ENCODE results near the gene SVIL.
"Not testable (repeated sequence)": the region's sequence is repeated elsewhere in the genome, so short reads cannot be mapped to it uniquely, and the experiment has no call there.

SVIL gene

DNA sequence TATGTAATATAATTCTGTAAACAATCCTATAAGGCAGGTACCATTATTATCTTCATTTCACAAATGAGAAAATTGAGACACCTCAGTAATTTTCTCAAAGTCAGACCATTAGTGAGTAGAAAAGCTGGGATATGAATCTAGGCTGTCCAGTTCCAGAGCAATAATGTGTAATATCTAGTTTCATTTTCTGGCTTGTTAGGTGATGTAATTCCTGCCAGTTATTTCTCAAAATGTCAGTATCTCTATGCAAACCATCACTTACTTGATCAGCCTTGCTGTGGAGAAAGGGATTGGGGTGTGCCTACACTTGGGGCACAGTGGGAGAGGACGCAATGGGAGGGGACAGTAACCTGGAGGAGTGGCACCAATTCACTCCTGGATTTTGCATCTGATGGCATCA, 188.4 kb downstream of the SVIL start:
- DNase-seq, result no peak

DNA sequence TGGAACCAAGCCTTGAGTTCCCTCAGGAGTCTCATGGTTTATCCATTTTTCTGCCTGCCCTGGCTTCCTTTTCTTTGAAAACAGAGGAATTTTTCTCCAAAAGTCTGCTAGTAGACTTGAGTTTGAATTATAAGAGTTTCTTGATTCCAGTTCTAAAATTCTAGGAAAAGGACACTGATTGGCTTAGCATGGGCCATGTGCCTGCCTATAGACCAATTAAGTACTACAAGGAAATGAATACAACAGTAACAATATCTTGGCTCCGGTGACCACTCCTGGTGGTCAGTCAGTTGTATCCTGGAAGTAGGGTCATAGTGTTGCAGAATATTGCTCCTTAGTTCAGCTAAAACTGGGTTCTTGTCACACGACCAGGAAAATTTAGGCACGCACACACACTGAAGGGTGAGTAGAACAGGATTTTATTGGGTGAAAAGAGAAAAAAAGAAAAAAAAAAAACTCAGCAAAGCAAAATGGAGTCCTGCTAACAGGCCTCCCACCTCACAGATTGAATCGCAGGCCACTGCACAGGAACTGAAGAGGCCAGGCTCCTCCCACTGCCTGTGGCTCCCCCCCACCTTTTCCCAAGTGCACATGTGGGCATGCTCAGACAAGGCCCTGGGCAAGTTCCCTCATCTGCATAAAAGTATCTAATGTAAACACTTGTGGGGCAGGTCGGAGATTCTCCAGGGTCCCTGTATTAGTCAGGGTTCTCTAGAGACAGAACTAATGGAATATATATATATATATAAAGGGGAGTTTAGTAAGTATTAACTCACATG, 190.8 kb downstream of the SVIL start:
- no peak for DNase-seq

DNA sequence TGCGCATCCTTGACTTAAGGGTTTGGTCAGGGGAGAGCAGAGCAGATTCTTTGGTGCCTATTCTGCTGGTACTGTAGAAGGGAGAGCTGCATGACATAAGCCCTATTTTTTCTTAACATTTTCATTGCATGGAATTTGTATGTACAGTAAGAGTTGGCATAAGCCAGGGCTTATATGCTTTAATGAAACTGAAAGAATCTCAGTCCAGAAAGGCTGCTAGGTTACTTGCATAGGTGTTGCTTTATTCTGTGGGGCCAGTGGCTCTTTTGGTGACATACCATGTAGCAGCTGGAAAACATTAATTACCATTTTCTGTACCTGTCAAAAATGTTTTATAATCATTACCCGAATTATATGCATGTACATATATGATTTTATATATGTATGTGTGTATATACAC, 193.8 kb downstream of the SVIL start:
- no peak for DNase-seq

DNA sequence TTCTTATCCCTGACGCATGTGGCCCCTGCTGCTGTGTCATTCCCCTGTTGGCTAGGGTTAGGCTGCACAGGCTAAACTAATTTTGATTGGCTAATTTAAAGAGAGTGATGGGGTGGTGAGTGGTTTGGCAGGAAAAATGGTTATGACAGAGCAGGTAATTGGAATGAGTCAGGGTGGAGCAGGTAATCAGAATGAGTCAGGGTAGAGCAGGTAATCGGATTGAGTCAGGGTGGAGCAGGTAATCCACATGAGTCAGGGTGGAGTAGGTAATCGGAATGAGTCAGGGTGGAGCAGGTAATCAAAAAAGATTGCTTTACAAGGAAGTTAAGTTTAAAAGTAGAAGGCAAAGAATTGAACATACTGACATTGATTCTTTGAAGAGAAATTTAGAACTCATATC, 195.8 kb downstream of the SVIL start:
- not testable (repeated sequence) for DNase-seq

DNA sequence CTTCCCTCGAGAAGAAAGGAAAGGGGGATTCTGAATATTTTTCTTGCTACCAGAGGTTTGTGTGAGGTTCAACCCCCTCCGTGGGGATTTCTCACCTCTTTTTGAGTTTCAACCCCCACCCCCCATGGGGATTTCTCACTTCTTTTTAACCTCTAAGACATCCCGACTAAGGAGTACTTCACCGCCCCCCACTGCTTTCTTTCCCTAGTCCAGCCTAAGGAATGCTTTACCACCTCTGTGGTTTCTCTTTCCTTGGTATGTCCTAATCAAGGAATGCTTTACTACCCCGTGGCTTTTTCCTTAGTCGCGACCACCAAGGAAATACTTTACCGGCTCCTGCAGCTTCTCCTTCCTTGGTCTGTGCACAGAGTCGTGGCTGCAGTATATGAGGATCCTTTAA, 196.5 kb downstream of the SVIL start:
- DNase-seq, result no peak

DNA sequence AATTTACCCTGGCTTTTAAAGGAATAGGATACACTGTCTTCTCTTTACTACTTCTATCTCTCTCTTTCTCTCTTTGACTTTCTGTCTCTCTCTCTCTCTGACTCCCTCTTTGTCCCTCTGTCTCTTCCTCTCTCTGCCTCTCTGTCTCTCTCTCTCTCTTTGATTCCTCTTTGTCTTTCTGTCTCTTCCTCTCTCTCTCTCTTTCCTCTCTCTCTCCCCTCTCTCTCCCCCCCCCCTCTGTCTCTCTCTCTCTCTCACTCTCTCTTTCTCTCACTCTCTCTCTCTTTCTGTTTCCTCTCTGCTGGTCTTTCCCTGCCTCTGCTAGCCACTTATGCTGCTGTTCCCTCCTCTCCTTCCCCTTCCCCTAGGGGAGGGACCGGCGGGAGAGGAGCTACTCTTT, 196.9 kb downstream of the SVIL start:
- DNase-seq, result no peak

DNA sequence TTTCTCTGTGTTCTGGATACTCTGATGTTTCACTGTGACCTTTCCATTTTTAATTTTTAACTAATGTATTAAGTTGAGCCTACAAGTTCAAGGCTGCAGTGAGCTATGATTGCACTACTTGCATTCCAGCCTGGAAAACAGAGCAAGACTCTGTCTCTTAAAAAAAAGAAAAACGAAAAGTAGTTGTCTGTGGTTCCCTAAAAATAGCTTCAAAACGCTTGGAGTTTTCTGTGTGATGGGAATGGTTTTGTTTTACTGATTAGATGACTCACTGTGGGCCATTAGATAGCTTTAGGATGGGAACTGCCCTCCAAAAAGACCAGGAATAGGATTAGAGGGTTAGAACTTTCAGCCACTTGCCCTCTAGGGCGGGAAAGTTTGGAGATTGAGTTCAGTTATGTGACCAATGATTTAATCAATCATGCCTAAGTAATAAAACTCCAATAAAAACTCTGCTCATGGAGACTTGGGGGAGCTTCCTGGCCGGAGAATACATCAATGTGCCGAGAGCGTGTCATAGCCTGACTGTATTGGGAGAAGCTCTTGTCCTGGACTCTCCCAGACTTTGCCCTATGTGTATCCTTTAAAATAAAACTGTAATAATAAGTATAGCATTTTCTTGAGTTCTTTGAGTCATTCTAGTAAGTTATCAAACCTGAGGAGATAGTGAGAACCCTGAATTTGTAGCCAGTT, 198.8 kb downstream of the SVIL start:
- no peak for DNase-seq

DNA sequence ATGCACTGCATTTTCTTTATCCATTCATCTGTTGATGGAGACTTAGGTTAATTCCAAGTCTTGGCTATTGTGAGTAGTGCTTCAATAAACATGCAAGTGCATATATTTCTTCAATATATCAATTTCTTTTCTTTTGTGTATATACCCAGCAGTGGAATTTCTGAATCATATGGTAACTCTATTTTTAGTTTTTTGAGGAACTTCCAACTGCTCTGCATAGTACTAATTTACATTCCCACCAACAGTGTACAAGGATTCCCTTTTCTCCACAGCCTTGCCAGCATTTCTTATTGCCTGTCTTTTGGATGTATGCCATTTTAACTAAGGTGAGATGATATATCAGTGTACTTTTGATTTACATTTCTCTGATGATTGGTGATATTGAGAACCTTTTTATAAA, 200.7 kb downstream of the SVIL start:
- DNase-seq, result no peak

DNA sequence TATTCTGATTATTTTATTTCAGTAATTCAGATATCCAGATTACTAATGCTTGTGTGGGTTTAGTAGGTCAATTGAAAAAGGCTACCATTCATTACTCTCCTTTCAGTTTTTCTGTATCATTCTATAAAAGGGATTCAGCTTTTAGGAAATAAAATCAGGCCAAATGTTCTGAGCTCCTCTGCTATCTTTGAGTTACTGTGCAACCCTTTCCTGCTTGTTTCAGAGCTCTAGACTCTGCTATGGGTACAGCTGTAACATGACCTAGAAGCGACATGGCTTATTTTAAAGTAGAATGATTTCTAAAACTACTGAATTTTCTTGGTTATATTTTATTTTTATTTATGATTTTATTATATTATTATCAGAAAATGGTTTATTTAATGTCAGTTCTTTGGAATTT, 203.1 kb downstream of the SVIL start:
- DNase-seq, result no peak

DNA sequence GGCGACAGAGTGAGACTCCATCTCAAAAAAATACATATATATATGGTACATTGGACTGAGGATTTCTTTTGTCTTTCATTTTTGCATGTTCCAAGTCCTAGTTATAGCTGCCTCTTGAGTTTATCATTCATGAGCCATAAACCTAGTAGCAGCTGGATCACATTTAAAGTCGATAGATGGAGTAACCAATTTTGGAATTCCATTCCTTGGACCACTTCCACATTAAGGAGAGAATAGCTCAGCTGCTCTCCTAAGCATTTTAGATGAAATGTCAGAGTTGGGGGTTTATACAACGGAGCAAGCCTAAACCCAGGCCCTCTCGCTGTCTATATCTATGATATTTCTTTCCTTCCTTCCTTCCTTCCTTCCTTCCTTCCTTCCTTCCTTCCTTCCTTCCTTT, 204.7 kb downstream of the SVIL start:
- DNase-seq, result no peak

DNA sequence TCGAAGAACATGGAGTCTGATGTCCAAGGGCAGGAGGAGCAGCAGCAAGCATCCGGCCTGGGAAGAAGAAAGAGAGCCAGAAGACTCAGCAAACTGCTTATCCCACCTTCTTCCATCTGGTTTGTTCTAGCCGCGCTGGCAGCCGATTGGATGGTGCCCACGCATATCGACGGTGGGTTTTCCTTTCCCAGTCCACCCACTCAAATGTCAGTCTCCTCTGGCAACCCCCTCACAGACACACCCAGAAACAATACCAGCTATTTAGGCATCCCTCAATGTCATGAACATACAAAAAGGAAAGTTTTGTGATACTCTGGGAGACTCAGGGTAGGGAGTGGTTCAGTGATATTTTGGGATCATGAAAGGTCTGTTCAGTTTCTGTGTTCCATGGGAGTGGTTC, 206.3 kb downstream of the SVIL start:
- DNase-seq, result no peak

DNA sequence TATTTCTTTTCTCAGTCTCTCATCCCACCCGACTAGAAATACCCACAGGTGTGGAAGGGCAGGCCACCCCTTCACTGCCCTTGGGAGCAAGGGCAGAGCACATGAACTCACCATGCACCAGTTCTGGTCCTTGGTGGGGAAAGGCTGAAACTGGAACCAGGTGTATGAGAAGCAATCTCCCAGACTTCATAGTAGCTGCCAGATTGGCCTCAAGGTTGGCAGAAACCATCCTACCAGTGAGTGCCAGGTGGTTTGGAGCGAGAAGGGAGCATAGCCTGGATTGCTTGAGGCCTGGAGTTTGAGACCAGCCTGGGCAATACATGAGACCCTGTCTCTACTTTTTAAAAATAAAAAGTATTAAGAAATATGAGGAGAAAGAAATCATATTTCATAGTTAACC, 207.1 kb downstream of the SVIL start:
- no peak for DNase-seq

DNA sequence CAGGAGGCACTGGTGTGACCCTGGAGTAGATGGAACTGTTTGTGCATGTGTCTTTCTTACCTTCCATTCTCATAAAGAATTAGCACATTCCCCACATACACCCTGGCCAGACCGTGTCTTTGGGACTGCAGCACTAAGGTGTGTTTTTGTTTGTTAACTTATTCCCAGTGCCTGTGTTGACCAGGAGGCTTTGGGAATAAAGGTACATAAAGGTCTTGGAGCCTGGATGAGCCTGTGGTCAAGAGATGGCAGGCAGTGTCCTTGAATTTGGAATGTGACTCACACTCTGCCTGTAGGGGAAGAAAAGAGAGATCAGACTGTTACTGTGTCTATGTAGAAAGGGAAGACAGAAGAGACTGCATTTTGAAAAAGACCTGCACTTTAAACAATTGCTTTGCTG, 208.4 kb downstream of the SVIL start:
- no peak for DNase-seq

DNA sequence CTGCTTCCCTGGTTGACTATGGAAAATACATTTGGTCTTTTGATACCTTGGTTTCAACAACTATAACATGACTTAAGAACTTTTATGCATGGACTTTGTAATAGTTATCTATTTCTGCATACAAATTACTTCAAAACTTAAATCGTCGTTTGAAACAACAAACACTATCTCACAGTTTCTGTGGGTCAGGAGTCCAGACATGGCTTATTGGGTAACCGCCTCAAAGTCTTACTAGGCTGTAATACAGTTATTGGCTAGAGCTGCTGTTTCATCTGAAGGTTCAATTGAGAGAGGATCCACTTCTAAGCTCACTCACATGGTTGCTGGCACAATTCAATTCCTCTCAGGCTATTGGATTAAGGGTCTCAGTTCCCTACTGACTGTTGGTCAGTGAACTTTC, 210.8 kb downstream of the SVIL start:
- no peak for DNase-seq

DNA sequence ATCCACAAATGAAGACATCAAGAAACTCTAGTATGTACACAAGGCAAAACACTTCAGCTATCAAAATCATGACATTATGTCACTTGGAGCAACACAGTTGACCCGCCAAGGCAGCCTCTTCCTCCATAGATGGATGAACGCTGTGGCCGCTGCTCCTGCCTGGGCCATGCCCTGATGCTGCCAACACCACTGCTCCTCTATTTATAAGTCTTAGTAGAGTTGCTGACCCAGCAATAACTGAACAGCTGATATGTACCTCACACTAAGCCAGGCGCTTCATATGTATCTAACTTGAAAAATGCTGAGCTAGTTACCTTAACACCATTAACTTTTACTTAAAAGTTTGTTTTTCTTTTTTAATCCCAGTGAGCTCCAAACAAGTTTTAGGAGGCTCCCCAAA, 214.0 kb downstream of the SVIL start:
- DNase-seq, result no peak

DNA sequence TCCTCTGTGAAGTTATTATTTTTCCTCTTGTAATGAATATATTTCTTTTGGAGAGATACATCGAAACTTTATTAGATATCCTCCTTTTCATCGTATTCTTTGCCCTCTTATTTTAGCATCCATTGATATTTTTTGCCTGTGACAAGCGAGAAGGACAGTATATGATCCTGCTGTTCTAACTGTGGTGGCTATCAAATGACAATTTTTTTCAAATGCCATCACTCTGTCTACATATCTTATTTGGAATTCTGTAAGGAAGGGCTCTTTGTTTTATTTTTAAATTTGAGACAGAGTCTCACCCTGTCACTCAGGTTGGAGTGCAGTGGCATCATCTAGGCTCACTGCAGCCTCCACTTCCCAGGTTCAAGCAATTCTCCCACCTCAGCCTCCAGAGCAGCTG, 217.4 kb downstream of the SVIL start:
- no peak for DNase-seq

DNA sequence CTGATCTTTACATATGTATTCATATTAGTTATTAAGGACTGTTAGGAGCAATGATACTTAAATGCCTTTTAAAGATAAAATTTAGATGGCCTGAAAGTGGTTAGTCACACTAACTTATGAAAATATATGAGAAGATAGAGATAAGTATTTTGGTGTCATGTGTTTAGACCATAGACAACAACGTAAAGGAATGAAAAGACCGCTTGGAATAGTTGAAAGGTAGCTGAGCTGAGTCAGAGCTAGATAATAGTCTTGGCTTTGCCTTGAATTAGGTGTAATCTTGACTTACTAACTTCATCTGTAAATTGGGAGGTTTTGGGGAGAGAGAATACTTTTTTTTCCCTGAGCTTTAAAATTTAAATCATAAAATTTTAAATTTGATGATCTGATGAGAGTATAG, 218.9 kb downstream of the SVIL start:
- DNase-seq, result no peak

DNA sequence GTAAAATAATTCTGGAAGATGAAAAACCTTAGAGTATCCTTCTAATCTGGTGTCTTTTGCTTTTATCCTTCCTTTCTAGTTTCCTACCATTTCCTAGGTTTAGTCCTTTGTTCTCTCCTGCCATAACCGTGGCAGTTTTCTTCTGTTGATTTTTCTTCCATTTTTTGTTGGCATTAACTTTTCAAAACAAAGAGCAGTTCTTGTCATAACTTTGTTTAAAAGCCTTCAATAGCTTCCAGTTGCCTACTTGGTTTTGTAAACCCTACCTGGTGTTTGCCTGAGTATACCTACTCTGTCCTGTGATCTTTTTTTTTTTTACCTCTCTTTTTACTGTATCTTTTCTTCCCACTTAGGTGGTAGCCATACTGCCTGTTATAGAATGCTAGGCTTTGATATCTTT, 220.3 kb downstream of the SVIL start:
- DNase-seq, result no peak

DNA sequence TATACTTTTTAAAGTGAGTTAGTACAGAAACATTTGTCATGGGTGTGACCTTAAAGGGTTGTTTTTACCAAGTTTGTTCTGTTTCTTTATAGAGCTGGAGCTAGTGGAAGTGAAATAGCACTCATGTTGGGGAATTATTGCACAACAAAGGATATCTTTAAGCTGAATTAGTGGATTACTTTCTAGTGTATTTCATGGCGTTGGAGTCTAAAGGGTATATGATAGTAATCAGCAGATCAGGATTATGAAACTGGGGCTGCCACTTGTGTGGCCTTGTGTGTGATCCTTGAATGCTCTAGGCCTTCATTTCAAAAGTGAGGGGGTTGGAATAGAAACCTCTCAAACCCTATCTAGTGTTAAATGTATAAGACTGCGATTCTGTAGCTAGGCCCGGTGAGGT, 222.3 kb downstream of the SVIL start:
- DNase-seq, result no peak

DNA sequence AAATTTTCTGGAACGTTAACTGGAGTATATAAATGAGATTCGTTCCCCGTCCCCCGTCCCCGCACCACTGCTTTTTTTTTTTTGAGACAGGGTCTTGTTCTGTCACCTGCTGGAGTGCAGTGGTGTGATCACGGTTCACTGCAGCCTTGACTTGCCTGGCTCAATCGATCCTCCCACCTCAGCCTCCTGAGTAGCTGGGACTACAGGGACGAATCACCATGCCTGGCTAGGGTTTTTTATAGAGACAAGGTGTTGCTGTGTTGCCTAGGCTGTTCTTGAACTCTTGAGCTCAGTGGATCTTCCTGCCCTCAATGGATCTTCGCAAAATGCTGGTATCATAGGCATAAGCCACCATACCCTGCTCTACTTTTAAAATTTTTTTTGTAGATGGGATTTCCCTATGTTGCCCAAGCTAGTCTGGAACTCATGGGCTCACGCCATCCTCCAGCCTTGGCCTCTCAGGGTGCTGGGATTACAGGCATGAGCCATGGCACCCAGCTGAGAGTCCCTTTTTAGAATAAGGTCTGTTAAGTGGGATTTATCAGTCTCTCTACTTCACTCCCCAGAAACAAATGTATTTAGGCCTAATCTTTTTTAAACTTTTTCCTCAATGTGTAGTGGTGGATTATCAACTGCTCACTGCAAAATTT, 223.0 kb downstream of the SVIL start:
- no peak for DNase-seq

DNA sequence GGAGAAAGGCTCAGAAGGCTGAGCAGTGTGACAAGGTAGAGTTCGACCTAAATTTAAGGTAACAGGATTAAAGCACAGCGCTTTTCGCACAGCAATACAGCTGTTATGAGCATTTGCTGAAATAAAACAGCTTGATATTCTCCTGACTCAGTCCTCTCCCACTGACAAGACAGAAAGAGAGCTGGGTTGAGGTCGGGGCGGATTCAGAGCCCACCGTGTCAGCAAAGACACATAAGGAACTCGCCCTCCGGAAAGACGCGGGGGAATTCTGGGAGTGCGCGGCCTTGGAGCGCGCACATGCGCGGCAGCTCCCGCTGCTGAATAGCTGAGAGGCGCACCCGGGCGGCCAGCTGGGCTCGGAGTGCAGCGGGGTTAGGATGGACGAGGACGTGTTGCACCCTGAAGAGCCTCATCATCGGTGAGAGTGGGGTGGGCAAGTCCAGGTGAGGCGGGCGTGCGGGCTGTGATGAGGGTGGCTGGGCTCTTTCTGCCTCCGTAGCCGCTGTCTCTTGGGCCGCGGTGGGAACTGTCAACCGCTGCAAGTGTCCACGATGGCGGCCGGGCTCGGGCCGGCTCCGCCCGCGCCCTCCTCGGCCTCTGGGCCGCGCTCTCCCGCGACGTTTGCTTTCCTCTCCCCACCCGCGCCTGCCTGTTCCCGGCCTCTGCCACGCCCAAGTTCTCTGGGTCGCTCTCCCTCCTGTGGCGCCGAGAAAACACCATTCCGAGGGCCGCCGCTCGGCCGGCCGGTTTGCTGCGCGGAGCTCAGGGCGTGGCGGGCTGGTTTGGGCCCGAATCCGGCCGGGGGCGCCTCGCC, 225.3 kb downstream of the SVIL start:
- DNase-seq, result peak; percentile 85

DNA sequence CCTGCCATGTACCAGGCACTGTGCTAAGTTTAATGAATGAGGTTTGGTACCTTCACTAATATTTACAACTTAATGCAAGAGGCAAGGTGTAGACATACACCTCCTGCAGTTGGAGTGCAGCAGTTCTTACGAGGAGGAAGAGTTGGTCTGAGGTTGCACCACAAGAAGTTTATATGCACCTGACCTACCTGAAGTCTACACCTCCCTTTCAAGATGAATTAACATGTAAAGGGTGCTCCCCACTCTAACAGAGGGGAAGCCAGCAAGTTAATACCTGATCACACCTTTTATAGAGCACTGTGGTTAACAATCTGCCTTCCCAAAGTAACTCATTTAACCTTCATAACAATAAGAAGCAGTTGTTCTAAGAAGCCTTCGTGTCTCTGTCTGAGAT, 225.9 kb downstream of the SVIL start:
- no peak for DNase-seq

Data from left hindlimb (tissue), 1 donor.